Measurements from ENCODE around the gene BCL6. TPM values are rescaled to one million over a fixed set of nuclear protein-coding genes. Genes with fewer than 3 reads are reported as not detected.

BCL6 gene
- total RNA-seq, 1 donor from 2014 or later, result 106 TPM

DNA sequence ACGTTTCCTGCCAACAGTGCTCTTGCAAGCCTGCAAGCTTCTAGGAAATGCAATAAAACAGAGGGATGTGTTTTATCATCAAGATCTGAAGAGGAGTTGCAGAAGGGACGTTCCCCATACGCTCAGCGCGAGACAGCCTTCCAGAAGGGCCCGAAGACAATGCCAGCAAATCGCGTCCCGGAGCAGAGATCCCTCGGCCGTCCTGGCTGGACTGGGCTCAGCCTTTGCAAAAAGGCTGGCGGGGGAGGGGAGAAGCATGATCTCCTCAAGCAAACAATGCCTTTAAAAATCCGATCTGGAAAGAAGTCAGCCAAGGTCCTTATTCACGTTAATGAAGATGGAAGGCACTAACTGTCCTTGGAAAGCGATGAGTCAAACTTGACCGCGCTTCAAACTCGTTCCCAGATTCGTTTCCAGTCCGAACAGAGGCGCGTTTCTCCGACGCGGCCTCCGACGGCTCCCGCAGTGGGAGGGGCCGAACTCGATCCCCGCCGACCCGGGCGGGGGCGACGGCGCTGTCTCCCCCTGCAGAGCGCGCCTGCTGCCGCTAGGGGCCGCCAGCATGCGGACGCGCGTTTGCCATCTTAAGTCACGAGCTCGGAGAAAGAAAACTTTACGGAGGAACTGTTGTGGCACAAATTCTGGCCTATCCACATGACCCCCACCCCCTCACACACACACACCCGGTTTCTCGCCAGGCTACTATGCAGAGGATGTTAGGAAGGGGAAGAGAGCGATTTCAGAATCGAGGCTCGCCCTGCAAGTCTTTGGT, 5.5 kb downstream of the BCL6 start:
- Histone ChIP-seq H3K9me3 (no peaks in the 10 kb centered on the region), H3K36me3 (peaks cover under 1% of the 10 kb centered on the region), H3K27ac (peak overlapping the region; percentile 100), H3K4me3 (peak overlapping the region; percentile 74), H3K4me1 (peaks cover 23% of the 10 kb centered on the region), H3K27me3 (no peaks in the 10 kb centered on the region)
- intact Hi-C loops (cut with DNase I), result loop anchor here (5.0 kb wide), 1 partner anchor 1213 kb away; no protein-coding TSS in a partner anchor
- ATAC-seq (peak; percentile 59), DNase-seq (peak; percentile 91)
- TF ChIP-seq, protein P1, sequence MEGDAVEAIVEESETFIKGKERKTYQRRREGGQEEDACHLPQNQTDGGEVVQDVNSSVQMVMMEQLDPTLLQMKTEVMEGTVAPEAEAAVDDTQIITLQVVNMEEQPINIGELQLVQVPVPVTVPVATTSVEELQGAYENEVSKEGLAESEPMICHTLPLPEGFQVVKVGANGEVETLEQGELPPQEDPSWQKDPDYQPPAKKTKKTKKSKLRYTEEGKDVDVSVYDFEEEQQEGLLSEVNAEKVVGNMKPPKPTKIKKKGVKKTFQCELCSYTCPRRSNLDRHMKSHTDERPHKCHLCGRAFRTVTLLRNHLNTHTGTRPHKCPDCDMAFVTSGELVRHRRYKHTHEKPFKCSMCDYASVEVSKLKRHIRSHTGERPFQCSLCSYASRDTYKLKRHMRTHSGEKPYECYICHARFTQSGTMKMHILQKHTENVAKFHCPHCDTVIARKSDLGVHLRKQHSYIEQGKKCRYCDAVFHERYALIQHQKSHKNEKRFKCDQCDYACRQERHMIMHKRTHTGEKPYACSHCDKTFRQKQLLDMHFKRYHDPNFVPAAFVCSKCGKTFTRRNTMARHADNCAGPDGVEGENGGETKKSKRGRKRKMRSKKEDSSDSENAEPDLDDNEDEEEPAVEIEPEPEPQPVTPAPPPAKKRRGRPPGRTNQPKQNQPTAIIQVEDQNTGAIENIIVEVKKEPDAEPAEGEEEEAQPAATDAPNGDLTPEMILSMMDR (IDR thresholded peaks at IDR 0.05), result peak; percentile 98

DNA sequence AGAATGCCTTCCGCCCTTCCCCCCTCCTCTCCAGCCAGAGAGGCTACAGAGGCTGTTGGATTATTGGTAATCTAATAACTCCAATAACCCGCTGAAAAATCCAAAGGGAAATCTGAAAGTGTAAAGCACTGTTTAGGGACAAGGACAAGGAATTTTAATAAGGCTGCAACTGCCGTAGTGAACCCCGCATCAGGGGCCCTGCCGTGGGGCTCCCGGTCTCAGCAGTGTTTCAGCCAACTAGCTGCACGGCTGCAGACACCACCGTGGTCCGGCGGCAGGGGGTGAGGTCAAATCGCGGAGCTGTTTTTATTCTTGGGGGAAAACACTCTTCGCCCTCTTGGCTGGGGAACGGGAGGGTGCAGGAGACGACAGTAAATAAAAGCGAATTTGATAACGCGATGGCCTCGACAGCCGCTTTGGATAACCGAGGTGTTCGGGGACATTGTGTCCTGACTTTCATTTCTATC, 6.1 kb downstream of the BCL6 start:
- H3K4me1 ChIP-seq, result peaks cover 23% of the 10 kb centered on the region
- H3K4me3 ChIP-seq, result peak overlapping the region; percentile 74
- ATAC-seq (no peak), DNase-seq (no peak)
- peaks cover 7% of the 10 kb centered on the region for H3K36me3 ChIP-seq
- intact Hi-C loops (cut with DNase I), result no loop called here
- TF ChIP-seq, protein P1 (IDR thresholded peaks at IDR 0.05), result no peak
- H3K27ac ChIP-seq, result peak overlapping the region; percentile 100
- H3K9me3 ChIP-seq, result no peaks in the 10 kb centered on the region
- H3K27me3 ChIP-seq, result no peaks in the 10 kb centered on the region

DNA sequence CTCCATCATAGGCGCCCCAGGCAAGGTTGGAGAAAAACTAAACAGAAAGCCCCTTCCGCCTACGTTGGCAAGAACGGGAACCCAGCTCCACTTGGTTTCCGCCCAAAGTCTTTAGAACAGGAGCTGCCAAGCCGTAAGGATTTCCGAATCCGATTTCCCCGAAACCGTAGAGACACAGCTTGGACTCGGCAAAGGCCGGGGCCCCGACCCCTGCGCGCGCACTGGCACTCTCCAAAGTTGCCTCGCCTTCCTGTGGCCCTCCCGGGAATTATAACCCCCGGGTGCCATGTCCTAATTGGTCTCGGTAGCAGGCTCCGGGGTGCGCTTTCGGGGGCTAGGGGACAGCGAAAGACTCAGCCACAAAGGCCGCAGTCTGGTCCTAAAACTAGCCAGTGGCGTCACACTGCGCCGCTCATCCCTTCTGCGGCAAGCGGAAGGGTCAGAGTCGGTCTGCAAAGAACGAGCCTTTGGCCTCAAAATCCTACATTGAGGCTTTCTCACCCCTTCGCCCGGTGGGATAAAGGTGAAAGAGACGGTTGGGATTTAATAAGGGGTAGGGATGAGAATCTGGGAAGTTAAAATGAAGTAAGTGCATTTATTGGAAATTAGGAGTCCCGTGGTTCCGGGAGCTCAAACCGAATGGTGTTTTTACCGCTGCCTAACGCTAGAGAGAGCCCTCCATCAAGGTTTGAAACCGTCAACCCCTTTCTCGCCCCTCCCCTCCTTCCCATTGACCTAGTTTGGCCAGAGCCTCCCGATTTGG, 6.8 kb downstream of the BCL6 start:
- Histone ChIP-seq H3K4me1 (peaks cover 23% of the 10 kb centered on the region), H3K9me3 (no peaks in the 10 kb centered on the region), H3K27ac (peak overlapping the region; percentile 100), H3K27me3 (no peaks in the 10 kb centered on the region), H3K36me3 (peaks cover 13% of the 10 kb centered on the region), H3K4me3 (peak overlapping the region; percentile 74)
- DNase-seq, result peak; percentile 87
- peak; percentile 72 for ATAC-seq
- intact Hi-C loops (cut with DNase I), result no loop called here
- TF ChIP-seq, protein P1 (IDR thresholded peaks at IDR 0.05), result peak; percentile 71

DNA sequence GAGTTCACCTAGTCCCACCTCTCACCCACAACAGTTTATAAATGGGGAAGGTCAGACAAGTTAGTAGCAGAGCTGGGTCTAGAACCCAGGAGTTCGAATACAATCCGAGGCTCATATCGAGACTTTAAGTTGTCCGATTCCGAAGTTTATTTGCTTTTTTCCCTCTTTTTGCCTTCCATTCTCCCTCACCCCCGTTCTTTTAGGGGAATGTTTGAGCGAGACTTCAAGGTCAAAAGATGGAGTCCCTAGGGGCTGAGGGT, 7.3 kb downstream of the BCL6 start:
- peaks cover 23% of the 10 kb centered on the region for H3K4me1 ChIP-seq
- H3K36me3 ChIP-seq, result peaks cover 18% of the 10 kb centered on the region
- H3K4me3 ChIP-seq, result peak overlapping the region; percentile 74
- TF ChIP-seq, protein P1 (IDR thresholded peaks at IDR 0.05), result no peak
- intact Hi-C loops (cut with DNase I), result no loop called here
- H3K27ac ChIP-seq, result peak overlapping the region; percentile 100
- no peak for DNase-seq
- no peak for ATAC-seq
- no peaks in the 10 kb centered on the region for H3K27me3 ChIP-seq
- H3K9me3 ChIP-seq, result no peaks in the 10 kb centered on the region

DNA sequence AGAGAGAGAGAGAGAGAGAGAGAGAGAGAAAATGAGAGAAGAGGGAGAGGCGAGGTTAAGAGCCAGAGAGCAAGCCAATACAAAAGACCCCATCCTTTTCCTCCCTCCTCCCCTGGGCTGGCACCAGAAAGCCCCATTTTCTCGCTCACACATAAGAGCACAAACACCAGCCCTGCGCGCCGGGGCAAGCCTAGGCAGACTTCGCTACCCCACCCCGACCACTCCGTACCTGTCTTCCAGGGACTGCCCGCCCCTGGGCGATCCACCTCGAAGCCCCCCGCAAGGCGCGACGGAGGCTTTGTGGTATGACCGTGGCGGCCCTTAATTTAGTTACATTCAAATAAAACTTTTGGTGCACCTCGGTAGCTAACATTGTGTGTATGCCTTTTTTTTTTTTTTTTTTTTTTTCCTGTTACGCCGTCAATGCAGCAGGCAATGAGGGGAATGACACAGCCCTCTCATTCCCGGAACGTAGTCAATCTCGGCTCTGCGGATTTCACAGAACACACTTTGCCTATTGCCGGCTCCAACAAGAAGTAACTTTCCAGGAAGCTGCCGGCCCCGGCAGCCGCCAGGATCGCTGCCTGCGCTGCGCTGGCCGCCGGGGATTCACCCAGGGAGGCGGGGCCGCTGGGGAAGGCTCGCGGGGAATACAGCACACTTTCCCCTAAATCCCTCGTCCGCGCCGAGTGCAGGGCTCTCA, 7.7 kb downstream of the BCL6 start:
- peak overlapping the region; percentile 100 for H3K27ac ChIP-seq
- ATAC-seq (peak; percentile 59), DNase-seq (peak; percentile 93)
- TF ChIP-seq, protein P1 (IDR thresholded peaks at IDR 0.05), result no peak
- H3K27me3 ChIP-seq, result no peaks in the 10 kb centered on the region
- peak overlapping the region; percentile 74 for H3K4me3 ChIP-seq
- H3K9me3 ChIP-seq, result no peaks in the 10 kb centered on the region
- peaks cover 23% of the 10 kb centered on the region for H3K36me3 ChIP-seq
- H3K4me1 ChIP-seq, result peaks cover 20% of the 10 kb centered on the region
- intact Hi-C loops (cut with DNase I), result no loop called here

Data from upper lobe of right lung (tissue), 1 donor.